GM10248 (cell line): Measurements from ENCODE around the gene CDH15.

Experiments
- CTCF ChIA-PET: fragments of 300-600 bp; sonication (Branson Sonifier 250); formaldehyde crosslinking; extraction: SDS; loops from one replicate; lab custom pipeline; 2021; ENCODE audit warnings: antibody characterized with exemption; lab: Yijun Ruan, JAX
- POLR2A ChIA-PET: fragments of 350-650 bp; sonication (Branson Sonifier 250); formaldehyde crosslinking; extraction: SDS; loops from one replicate; lab custom pipeline; 2020; ENCODE audit warnings: antibody characterized with exemption; lab: Yijun Ruan, JAX
- DNase-seq: peaks from one replicate; pipeline ENCODE4 v3.0.0; 2012; ENCODE audit errors: extremely low spot score
- CTCF ChIP-seq: IDR thresholded peaks from 2 replicates; pipeline ENCODE4 v1.5.1; 2012; ENCODE audit warnings: mild to moderate bottlenecking, low read depth; ENCODE audit errors: extremely low read depth, missing control alignments, control extremely low read depth

Gene CDH15

GRCh38 chr16:89167425-89167941 is 4.1 kb upstream of the CDH15 start:
- ChIA-PET CTCF (interaction anchor here (0.8 to 3.6 kb wide), 38 partner anchors 9 to 494 kb away, joined by 3 to 31 read pairs (median 4); partner anchors contain the start of genes APRT, CBFA2T3, GALNS and TRAPPC2L), POLR2A (interaction anchor here (1.5 kb wide), 1 partner anchor 11 kb away, joined by 3 read pairs; no protein-coding TSS in a partner anchor)
- DNase-seq = peak; percentile 88
- TF ChIP-seq CTCF = peak; percentile 84

GRCh38 chr16:89168381-89169189 is 3.0 kb upstream of the CDH15 start:
- no peak for TF ChIP-seq CTCF
- no peak for DNase-seq
- ChIA-PET POLR2A (interaction anchor here (1.5 kb wide), 1 partner anchor 12 kb away, joined by 3 read pairs; no protein-coding TSS in a partner anchor), CTCF (interaction anchor here (0.8 to 3.6 kb wide), 15 partner anchors 13 to 432 kb away, joined by 3 to 31 read pairs (median 5); partner anchors contain the start of genes APRT and CBFA2T3)

DNA sequence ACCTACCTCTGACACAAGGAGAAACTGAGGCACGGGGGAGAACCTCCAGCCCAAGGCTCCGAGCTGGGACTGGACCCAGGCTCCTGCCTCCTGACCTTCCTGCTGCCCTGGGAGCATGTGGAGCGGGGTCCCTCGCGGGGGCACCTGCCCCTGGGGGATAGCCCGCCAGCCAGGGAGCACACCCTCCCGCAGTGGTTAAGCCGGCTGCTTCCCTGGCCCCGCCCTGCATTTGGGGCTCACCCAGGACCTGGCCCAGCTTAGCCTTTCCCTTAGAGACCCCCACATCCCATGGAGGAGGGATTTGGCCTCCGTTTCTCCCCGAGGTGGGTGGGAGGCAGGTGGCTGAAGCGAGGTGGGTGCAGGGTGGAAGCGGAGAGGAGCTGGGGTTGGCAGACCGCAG is 1.8 kb upstream of the CDH15 start:
- DNase-seq = no peak
- CTCF ChIA-PET = interaction anchor here (1.2 to 3.6 kb wide), 2 partner anchors 72 to 433 kb away, joined by 4 to 18 read pairs; no protein-coding TSS in a partner anchor
- no peak for TF ChIP-seq CTCF
- POLR2A ChIA-PET = no interaction called here

DNA sequence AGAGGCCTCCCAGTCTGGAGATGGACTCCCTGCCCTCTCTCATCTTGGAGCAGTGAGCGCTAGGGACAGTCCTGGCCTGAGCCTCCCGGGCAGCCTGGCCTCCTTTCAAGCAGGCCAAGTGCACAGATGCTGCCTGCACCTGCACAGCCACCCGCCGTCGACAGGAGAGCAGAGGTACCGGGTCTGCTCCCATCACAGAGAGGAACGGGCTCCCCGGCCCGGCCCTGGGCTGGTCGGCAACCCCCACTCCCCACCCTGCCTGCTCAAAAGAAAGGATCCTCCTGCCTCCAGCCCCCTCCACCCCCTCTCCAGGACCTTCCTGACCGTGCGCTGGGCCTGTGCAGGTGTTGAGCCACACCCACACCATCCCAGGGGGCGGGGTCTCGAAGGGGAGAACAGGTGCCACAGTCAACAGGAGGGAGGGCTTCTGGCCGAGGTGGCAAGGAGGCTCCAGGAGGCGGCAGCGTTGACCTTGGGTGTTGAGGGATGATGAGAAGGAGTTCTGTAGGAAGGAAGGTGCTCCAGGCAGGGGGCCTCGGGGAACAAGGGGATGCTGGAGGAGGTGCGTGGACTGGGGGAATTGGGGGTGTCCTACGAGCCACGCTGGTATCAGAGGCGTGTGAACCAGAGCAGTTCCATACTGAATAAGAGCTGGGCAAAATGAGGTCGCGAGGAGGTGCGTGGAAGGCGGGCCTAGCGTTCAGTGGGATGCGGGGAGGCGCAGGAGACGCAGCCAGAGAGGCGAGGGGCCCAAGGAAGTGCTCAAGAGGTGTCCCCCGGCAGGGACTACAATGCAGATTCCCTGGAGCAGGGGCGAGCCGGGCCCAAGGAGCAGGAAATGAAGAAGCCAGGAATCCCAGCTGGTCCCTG is 967 bp upstream of the CDH15 start:
- ChIA-PET POLR2A (no interaction called here), CTCF (interaction anchor here (0.6 to 1.0 kb wide), 5 partner anchors 11 to 433 kb away, joined by 3 to 4 read pairs (median 3); no protein-coding TSS in a partner anchor)
- no peak for DNase-seq
- TF ChIP-seq CTCF = no peak

DNA sequence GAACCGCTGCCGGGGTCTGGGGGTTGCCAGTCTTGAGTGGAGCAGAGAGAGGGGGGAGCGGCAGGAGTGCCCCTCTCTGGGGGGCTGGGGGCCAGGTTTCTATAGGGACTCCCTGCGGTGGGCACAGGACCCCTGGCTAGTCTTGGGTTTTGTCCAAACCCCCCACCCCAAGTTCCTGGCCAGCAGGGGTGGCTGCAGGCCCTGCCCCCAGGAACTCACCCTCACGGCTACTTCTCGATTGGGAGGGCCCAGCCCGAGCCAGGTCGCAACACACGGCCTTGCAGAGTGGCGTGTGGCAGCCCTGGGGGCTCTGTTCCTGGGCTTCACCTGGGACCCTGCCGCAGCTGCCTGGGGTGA is 601 bp downstream of the CDH15 start:
- DNase-seq = no peak
- ChIA-PET POLR2A (no interaction called here), CTCF (interaction anchor here (1.2 kb wide), 1 partner anchor 435 kb away, joined by 3 read pairs; no protein-coding TSS in a partner anchor)
- no peak for TF ChIP-seq CTCF
